K562 (cell line): ENCODE results near the gene PON2. TPM values are rescaled to one million over a fixed set of nuclear protein-coding genes. Genes with fewer than 3 reads are reported as not detected.

ENCODE experiments used
- ATAC-seq: fragments of 200-7000 bp; cut with Tn5 transposase; 3 replicates; pipeline ENCODE4 v1.9.1; 2020; ENCODE audit warnings: moderate library complexity
- BruUV-seq: library from RNA; stranded (reverse); fragments of 400-500 nt; replicated peaks from 2 replicates; lab custom pipeline; 2021; lab: Mats Ljungman, UMichigan
- CTCF ChIA-PET: fragments of 300-600 bp; formaldehyde crosslinking; extraction: SDS; loops from one replicate; lab custom pipeline; 2021; ENCODE audit warnings: low intra/inter-chr PET ratio; lab: Yijun Ruan, JAX
- POLR2A ChIA-PET: fragments of 300-600, 350-650 bp; sonication (Branson Sonifier 250); formaldehyde crosslinking; extraction: SDS; loops from one replicate; lab custom pipeline; 2021; ENCODE audit warnings: antibody characterized with exemption, inconsistent platforms; lab: Yijun Ruan, JAX
- DNase-seq, 4 experiments: peaks; one replicate each; pipeline versions ENCODE4 v3.0.0 to v3.0.0-alpha.2; 2011 to 2018; ENCODE audit warnings: low spot score in 3 of 4, mixed read lengths in 3 of 4; ENCODE audit errors: extremely low read depth in 1 of 4
- FAIRE-seq: peaks from 2 replicates; lab custom pipeline; 2011; peaks lifted over from hg19 to GRCh38; lab: Jason Lieb, UNC
- H2AFZ ChIP-seq: 2 replicates; pipeline ENCODE4 v1.6.0; 2011; ENCODE audit warnings: low read depth, low read length, control low read depth, inconsistent platforms
- H3K27ac ChIP-seq: fragments of 200-600 bp; 3 replicates; pipeline ENCODE4 v1.8.0; 2011; ENCODE audit warnings: low read depth, mild to moderate bottlenecking, control low read depth, inconsistent platforms, low read length, moderate library complexity, mixed read lengths; ENCODE audit errors: extremely low read depth
- H3K27me3 ChIP-seq, 2 experiments: fragments of 300-600 bp in 1 of 2; 2 replicates in 1 of 2; 3 replicates in 1 of 2; pipeline versions ENCODE4 v1.6.0 to v1.8.0; 2011; ENCODE audit warnings: inconsistent platforms in 2 of 2, low read length in 2 of 2, mild to moderate bottlenecking in 1 of 2, mixed read lengths in 1 of 2, moderate library complexity in 1 of 2; ENCODE audit not compliant: control insufficient read depth in 2 of 2, insufficient read depth in 2 of 2
- H3K36me3 ChIP-seq: fragments of 300-600 bp; 3 replicates; pipeline ENCODE4 v1.8.0; 2011; ENCODE audit warnings: mild to moderate bottlenecking, low read length, inconsistent platforms; ENCODE audit not compliant: control insufficient read depth, insufficient read depth
- H3K4me1 ChIP-seq, 2 experiments: fragments of 200-600 bp in 1 of 2; replicated peaks in 1 of 2; 2 replicates in 1 of 2; 3 replicates in 1 of 2; pipeline versions ENCODE4 v1.5.1 to v1.8.0; 2011; ENCODE audit warnings: inconsistent platforms in 2 of 2, low read length in 2 of 2, mild to moderate bottlenecking in 1 of 2, mixed read lengths in 1 of 2, moderate library complexity in 1 of 2; ENCODE audit not compliant: control insufficient read depth in 2 of 2, insufficient read depth in 2 of 2
- H3K4me2 ChIP-seq: 2 replicates; pipeline ENCODE4 v1.6.1; 2011; ENCODE audit warnings: low read length, control low read depth, inconsistent platforms, mixed read lengths; ENCODE audit not compliant: insufficient read depth
- H3K4me3 ChIP-seq: fragments of 200-600 bp; sonication (generic), shearing (Covaris generic); 2 replicates; pipeline ENCODE4 v1.5.1; 2016; ENCODE audit warnings: control low read depth, inconsistent platforms
- H3K79me2 ChIP-seq: fragments of 200-600 bp; 3 replicates; pipeline ENCODE4 v1.8.0; 2011; ENCODE audit warnings: low read length, inconsistent platforms; ENCODE audit not compliant: control insufficient read depth, insufficient read depth
- H3K9ac ChIP-seq, 2 experiments: 2 replicates each; pipeline versions ENCODE4 v1.6.0 to v1.6.1; 2011; ENCODE audit warnings: low read depth in 2 of 2, low read length in 2 of 2, control low read depth in 1 of 2, inconsistent platforms in 1 of 2, mild to moderate bottlenecking in 1 of 2, mixed read lengths in 1 of 2; ENCODE audit not compliant: insufficient read depth in 1 of 2
- H3K9me1 ChIP-seq: one replicate; pipeline ENCODE4 v1.6.0; 2011; ENCODE audit warnings: inconsistent platforms, mild to moderate bottlenecking, low read length, moderate library complexity; ENCODE audit not compliant: control insufficient read depth, insufficient read depth
- H3K9me3 ChIP-seq: replicated peaks from 2 replicates; pipeline ENCODE4 v1.5.1; 2011; ENCODE audit warnings: low read depth, low read length, inconsistent platforms; ENCODE audit not compliant: control insufficient read depth, insufficient read depth
- H4K20me1 ChIP-seq: replicated peaks from 2 replicates; pipeline ENCODE4 v1.6.1; 2011; ENCODE audit warnings: low read length, inconsistent platforms, mixed read lengths; ENCODE audit not compliant: control insufficient read depth, insufficient read depth
- EP400 ChIP-seq: fragments of 450-650 bp; IDR thresholded peaks from 2 replicates; pipeline ENCODE4 v1.6.1; 2017; ENCODE audit warnings: antibody characterized with exemption, mild to moderate bottlenecking, moderate library complexity
- ETS2 ChIP-seq: IDR thresholded peaks from 2 replicates; pipeline ENCODE4 v1.6.1; 2016; ENCODE audit warnings: borderline replicate concordance, missing genetic modification characterization, mild to moderate bottlenecking, moderate library complexity, missing compliant biosample characterization; ENCODE audit not compliant: poor library complexity, severe bottlenecking
- PHF8 ChIP-seq: fragments of 200-600 bp; sonication (generic); IDR thresholded peaks from 2 replicates; pipeline ENCODE4 v1.6.1; 2012; ENCODE audit warnings: mixed run types, mild to moderate bottlenecking, inconsistent platforms, low read length, moderate library complexity, borderline replicate concordance
- POLR3G ChIP-seq: IDR thresholded peaks from 2 replicates; pipeline ENCODE4 v1.6.1; 2011; ENCODE audit not compliant: insufficient read length, insufficient replicate concordance; ENCODE audit errors: extremely low read depth
- PTTG1 ChIP-seq: fragments of 450-650 bp; IDR thresholded peaks from 2 replicates; pipeline ENCODE4 v1.6.1; 2016; ENCODE audit warnings: low read depth, mild to moderate bottlenecking, missing genetic modification characterization, missing compliant biosample characterization
- RAD21 ChIP-seq, 2 experiments: fragments of 250-450 bp in 1 of 2; fragments of 450-650 bp in 1 of 2; sonication (Bioruptor Pico) in 1 of 2; formaldehyde crosslinking in 1 of 2; IDR thresholded peaks in 1 of 2; conservative IDR thresholded peaks in 1 of 2; 2 replicates each; pipeline versions ENCODE4 v1.4.0 to v1.8.0; 2020 to 2022; ENCODE audit warnings: mild to moderate bottlenecking in 2 of 2, moderate library complexity in 1 of 2
- SIX5 ChIP-seq, 2 experiments: IDR thresholded peaks; 2 replicates each; pipeline ENCODE4 v1.6.1; 2011; ENCODE audit warnings: low read length in 2 of 2, borderline replicate concordance in 1 of 2, low read depth in 1 of 2, mild to moderate bottlenecking in 1 of 2, moderate library complexity in 1 of 2; ENCODE audit not compliant: insufficient read depth in 1 of 2
- TAF15 ChIP-seq: fragments of 200-400 bp; formaldehyde crosslinking; IDR thresholded peaks from 2 replicates; pipeline ENCODE4 v1.6.1; 2017; ENCODE audit warnings: mild to moderate bottlenecking, low read depth, low read length, moderate library complexity
- XRCC3 ChIP-seq: fragments of 450-650 bp; IDR thresholded peaks from 2 replicates; pipeline ENCODE4 v1.6.1; 2017; ENCODE audit warnings: mild to moderate bottlenecking, moderate library complexity
- ZNF133 ChIP-seq: fragments of 250-450 bp; sonication (Bioruptor Pico); IDR thresholded peaks from 2 replicates; pipeline ENCODE4 v1.4.0; 2020; ENCODE audit warnings: mild to moderate bottlenecking
- WGBS: fragments of 100-300 bp; shearing (Covaris generic); methylation state at CpG from one replicate; pipeline ENCODE4 v1.1.6; 2016; ENCODE audit warnings: low coverage, mixed read lengths; ENCODE audit not compliant: insufficient coverage; ENCODE audit errors: missing lambda C conversion rate; 5-methylcytosine and 5-hydroxymethylcytosine counted together
- in situ Hi-C: fragments of 300-500 bp; cut with MboI; formaldehyde crosslinking; loops from 4 replicates; pipeline ENCODE4 v1.15.0; 2018; ENCODE audit warnings: inconsistent platforms, mixed read lengths
- intact Hi-C: fragments of 100-400 bp; cut with micrococcal nuclease; formaldehyde crosslinking; loops from 2 replicates; pipeline ENCODE4 v1.14.2; 2022
- polyA plus RNA-seq, 8 experiments: library from polyadenylated mRNA; depleted of rRNA in 4 of 8; stranded (reverse) in 5 of 8; unstranded in 3 of 8; fragments of >200 nt; fragmentation: Nextera tagmentation in 2 of 8; fragmentation: Illumina TruSeq in 1 of 8; extraction: Ambion mirVana in 2 of 8; extraction: Trizol in 1 of 8; gene quantifications; 2 replicates each; pipeline versions ENCODE4 v1.2.1 to v1.2.3, GENCODE V29; 2011 to 2014; ENCODE audit warnings: inconsistent platforms in 1 of 8, missing spikeins in 1 of 8
- total RNA-seq, 7 experiments: library from RNA; depleted of rRNA in 6 of 7; stranded (reverse); fragments of >200 nt in 6 of 7; fragmentation: Illumina TruSeq in 2 of 7; extraction: Trizol in 2 of 7; gene quantifications; 2 replicates each; pipeline versions ENCODE4 v1.2.1 to v1.2.3, GENCODE V29; 2011 to 2021; ENCODE audit warnings: low replicate concordance in 1 of 7
- TF ChIP-seq, protein P1 (sequence below): fragments of 250-450 bp; sonication (Bioruptor Pico); IDR thresholded peaks from 2 replicates; pipeline ENCODE4 v1.5.0; 2020; ENCODE audit warnings: mild to moderate bottlenecking
- TF ChIP-seq, protein P2 (sequence below): fragments of 450-650 bp; IDR thresholded peaks from 2 replicates; pipeline ENCODE4 v1.6.1; 2017; ENCODE audit warnings: antibody characterized with exemption
- TF ChIP-seq, protein P3 (sequence below): sonication (generic); IDR thresholded peaks from 2 replicates; pipeline ENCODE4 v1.6.1; 2016

The PON2 gene
- total and polyA plus RNA-seq, 9 of the 15 experiments (the other 6 are each of a cell fraction or from before 2014, with no cell fraction given) = 8.5 to 30.1 (median 21.9) TPM

DNA sequence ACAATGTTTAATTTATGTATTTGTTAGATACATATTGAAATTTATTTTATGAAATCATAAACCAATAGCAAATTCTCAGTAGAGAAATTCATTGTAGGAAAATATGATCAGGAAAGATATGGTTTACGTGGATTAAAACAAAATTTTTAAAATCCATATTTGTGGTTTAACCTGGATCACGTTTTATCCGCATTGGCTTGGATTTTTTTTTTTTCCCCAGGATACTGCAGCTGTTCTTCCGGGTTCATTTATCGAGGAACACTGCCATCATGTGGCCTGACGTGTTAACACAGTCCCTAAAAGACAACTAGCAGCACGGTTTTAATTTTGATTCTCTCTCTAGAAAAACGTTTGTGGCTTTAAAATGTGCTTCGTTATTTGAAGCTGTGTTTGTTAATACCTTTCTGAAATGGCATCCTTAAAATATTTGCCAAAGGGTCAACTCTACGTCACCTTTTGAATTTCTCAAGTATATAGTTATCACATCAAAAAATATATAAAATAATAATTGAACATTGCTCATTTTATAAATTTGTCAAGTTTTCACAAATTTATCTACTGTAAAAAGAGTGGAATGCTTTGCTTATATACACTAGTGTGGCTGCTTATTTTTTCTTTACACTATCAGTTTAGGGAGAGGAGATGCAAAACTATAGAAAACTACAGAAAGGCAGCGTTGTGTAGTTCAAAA, 42.2 kb upstream of the PON2 start (continued):
- TF ChIP-seq RAD21 (CRISPR knock-in tag; conservative IDR thresholded peaks at IDR 0.05 in 1 of 2, IDR thresholded peaks at IDR 0.05 in 1 of 2) = peak; percentile 82 to 85
- TF ChIP-seq PTTG1 (tag) = no peak
- TF ChIP-seq, protein P1, sequence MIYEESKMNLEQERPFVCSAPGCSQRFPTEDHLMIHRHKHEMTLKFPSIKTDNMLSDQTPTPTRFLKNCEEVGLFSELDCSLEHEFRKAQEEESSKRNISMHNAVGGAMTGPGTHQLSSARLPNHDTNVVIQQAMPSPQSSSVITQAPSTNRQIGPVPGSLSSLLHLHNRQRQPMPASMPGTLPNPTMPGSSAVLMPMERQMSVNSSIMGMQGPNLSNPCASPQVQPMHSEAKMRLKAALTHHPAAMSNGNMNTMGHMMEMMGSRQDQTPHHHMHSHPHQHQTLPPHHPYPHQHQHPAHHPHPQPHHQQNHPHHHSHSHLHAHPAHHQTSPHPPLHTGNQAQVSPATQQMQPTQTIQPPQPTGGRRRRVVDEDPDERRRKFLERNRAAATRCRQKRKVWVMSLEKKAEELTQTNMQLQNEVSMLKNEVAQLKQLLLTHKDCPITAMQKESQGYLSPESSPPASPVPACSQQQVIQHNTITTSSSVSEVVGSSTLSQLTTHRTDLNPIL = no peak
- no peak for TF ChIP-seq ETS2 (tag)

DNA sequence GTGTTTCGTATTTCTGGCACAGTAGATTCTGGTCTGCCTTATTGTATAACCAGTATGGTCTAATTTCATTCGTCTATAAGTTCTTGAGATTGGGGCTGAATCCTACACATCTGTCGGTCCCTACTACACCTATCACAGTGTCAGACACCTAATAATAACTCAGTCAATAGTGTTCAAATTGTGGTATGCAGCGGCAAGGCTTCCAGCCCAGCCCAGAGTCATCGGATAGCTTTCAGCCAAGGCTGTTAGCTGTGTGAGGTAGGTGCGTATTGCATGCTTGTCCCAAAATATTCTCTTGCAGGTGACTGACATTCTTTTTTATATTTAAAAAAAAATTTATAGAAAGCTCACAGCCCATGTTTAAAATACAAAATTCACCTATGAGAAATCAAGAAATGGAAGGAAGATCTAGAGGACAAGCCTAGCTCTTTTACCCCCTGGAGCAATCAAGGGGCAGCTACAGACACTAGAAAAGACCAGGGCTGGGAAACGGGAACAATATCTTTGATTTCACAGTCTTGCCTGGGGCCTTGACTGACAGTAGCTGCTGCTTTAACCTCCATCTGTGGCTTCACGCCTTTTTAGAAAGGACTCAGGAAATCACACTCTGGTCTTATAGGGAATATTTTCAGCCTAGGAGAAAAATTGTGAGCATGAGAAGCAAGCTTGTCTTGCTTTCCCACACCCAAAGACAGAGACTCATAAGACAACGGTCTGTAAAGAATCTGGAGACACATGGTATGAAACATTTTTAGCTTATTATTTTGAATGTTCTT, 41.4 kb upstream of the PON2 start:
- intact Hi-C loops = loop anchor here (2.0 to 10.0 kb wide), 6 partner anchors 79 to 1181 kb away; partner anchors contain the start of gene PON3
- ChIA-PET POLR2A (no interaction called here), CTCF (interaction anchor here (0.6 to 1.4 kb wide), 6 partner anchors 80 to 1027 kb away, joined by 3 to 5 read pairs (median 3); partner anchors contain the start of gene PON3)
- H3K79me2 ChIP-seq = no peaks in the 10 kb centered on the region
- DNase-seq (no peak), ATAC-seq (peak; percentile 20; the same call in 1 of the 3 replicates), FAIRE-seq (no peak)
- H2AFZ ChIP-seq = no peak overlapping the region
- no peaks in the 10 kb centered on the region for H4K20me1 ChIP-seq
- no peak overlapping the region for H3K4me3 ChIP-seq
- H3K27ac ChIP-seq = no peak overlapping the region
- no peak overlapping the region for H3K4me2 ChIP-seq
- H3K9ac ChIP-seq = no peak overlapping the region
- BruUV-seq = no TSS peak
- peaks cover 3 to 9% of the 10 kb centered on the region in 2 experiments; a peak in 3 of 5 replicates for H3K27me3 ChIP-seq
- H3K36me3 ChIP-seq = no peaks in the 10 kb centered on the region
- H3K4me1 ChIP-seq = no peaks in the 10 kb centered on the region
- WGBS = 7% methylated on average over 9 of the region's 9 CpGs
- no peaks in the 10 kb centered on the region for H3K9me3 ChIP-seq
- in situ Hi-C loops = loop anchor here (25.0 kb wide), 1 partner anchor 1039 kb away; no protein-coding TSS in a partner anchor
- H3K9me1 ChIP-seq = no peaks in the 10 kb centered on the region
- TF ChIP-seq SIX5 (IDR thresholded peaks at IDR 0.05; ENCODE audit: borderline replicate concordance in 1 of 2, insufficient read depth in 1 of 2, low read depth in 1 of 2, low read length in 2 of 2) (no peak), TAF15 (no peak), ZNF133 (CRISPR knock-in tag) (no peak), PHF8 (no peak), XRCC3 (no peak), POLR3G (no peak), EP400 (no peak)
- TF ChIP-seq, protein P2, sequence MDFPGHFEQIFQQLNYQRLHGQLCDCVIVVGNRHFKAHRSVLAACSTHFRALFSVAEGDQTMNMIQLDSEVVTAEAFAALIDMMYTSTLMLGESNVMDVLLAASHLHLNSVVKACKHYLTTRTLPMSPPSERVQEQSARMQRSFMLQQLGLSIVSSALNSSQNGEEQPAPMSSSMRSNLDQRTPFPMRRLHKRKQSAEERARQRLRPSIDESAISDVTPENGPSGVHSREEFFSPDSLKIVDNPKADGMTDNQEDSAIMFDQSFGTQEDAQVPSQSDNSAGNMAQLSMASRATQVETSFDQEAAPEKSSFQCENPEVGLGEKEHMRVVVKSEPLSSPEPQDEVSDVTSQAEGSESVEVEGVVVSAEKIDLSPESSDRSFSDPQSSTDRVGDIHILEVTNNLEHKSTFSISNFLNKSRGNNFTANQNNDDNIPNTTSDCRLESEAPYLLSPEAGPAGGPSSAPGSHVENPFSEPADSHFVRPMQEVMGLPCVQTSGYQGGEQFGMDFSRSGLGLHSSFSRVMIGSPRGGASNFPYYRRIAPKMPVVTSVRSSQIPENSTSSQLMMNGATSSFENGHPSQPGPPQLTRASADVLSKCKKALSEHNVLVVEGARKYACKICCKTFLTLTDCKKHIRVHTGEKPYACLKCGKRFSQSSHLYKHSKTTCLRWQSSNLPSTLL = no peak
- TF ChIP-seq, protein P3, sequence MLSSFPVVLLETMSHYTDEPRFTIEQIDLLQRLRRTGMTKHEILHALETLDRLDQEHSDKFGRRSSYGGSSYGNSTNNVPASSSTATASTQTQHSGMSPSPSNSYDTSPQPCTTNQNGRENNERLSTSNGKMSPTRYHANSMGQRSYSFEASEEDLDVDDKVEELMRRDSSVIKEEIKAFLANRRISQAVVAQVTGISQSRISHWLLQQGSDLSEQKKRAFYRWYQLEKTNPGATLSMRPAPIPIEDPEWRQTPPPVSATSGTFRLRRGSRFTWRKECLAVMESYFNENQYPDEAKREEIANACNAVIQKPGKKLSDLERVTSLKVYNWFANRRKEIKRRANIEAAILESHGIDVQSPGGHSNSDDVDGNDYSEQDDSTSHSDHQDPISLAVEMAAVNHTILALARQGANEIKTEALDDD = no peak
